Neutrophil (primary cell): ENCODE data around the gene AHNAK.

Experiments
- H3K27ac ChIP-seq: fragments of 200-600 bp; sonication (generic); 2 replicates; pipeline ENCODE4 v1.5.1; 2016; ENCODE audit warnings: mild to moderate bottlenecking, moderate library complexity
- H3K27me3 ChIP-seq: fragments of 200-600 bp; sonication (generic); 2 replicates; pipeline ENCODE4 v1.6.0; 2016; ENCODE audit warnings: mild to moderate bottlenecking
- H3K36me3 ChIP-seq: fragments of 200-600 bp; sonication (generic); 2 replicates; pipeline ENCODE4 v1.5.1; 2017
- H3K4me1 ChIP-seq, 2 experiments: fragments of 200-600 bp in 1 of 2; sonication (generic) in 1 of 2; 1 replicate in 1 of 2; 2 replicates in 1 of 2; pipeline versions ENCODE4 v1.5.1 to v1.6.1; 2013 to 2016; ENCODE audit warnings: low read depth in 1 of 2, low read length in 1 of 2, mild to moderate bottlenecking in 1 of 2, moderate library complexity in 1 of 2; ENCODE audit not compliant: control insufficient read depth in 1 of 2, insufficient read depth in 1 of 2
- H3K4me3 ChIP-seq, 2 experiments: fragments of 200-600 bp in 1 of 2; sonication (generic) in 1 of 2; 1 replicate in 1 of 2; 2 replicates in 1 of 2; pipeline ENCODE4 v1.5.1; 2013 to 2016; ENCODE audit warnings: low read depth in 1 of 2, low read length in 1 of 2, mild to moderate bottlenecking in 1 of 2, moderate library complexity in 1 of 2
- H3K9me3 ChIP-seq: fragments of 200-600 bp; sonication (generic); 2 replicates; pipeline ENCODE4 v1.5.1; 2016
- CTCF ChIP-seq: fragments of 200-600 bp; sonication (generic); IDR thresholded peaks from 2 replicates; pipeline ENCODE4 v1.5.1; 2016; ENCODE audit warnings: antibody characterized with exemption

AHNAK gene

DNA sequence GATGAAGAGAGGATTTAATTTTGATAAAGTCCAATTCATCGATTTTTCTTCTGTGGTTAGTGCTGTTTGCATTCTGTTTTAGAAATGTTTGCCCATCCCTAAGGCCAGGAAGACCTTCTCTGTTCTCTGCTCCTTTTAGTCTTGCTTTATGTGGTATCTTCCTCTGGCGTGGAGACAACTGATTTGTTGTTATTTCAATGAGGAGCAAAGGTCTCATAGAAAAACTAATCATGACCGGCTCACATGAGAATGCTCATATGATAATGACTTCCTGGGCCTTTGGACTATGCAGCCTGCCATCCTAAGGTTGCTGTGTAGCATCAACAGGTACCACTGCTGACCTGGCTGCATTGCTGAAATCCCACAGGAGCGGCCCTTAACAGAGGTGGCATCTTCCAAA lies 108.0 kb downstream of the AHNAK start:
- Histone ChIP-seq H3K4me3 (no peak overlapping the region), H3K27me3 (peaks cover 13% of the 10 kb centered on the region), H3K9me3 (no peaks in the 10 kb centered on the region), H3K36me3 (no peaks in the 10 kb centered on the region), H3K4me1 (peaks cover 0 to 3% of the 10 kb centered on the region in 2 experiments), H3K27ac (no peak overlapping the region)
- no peak for TF ChIP-seq CTCF

DNA sequence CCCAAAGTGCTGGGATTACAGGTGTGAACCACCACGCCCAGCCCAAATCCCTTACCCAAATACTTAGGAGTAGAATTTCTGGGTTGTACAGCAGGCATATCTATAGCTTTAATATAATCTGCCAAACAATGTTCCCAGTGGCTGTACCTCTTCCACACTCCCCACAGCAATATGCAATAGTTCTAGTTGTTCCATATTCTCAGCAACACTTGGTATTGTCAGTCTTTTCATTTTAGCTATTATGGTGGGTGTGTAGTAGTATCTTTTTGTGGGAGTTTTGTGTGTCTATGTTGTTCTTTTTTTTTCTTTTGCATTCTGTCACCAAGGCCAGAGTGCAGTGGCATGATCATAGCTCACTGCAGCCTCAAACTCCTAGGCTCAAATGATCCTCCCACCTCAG lies 109.0 kb downstream of the AHNAK start:
- Histone ChIP-seq H3K36me3 (no peaks in the 10 kb centered on the region), H3K27ac (no peak overlapping the region), H3K4me1 (peaks cover 0 to 6% of the 10 kb centered on the region in 2 experiments), H3K27me3 (peaks cover 18% of the 10 kb centered on the region), H3K4me3 (no peak overlapping the region), H3K9me3 (no peaks in the 10 kb centered on the region)
- no peak for TF ChIP-seq CTCF

DNA sequence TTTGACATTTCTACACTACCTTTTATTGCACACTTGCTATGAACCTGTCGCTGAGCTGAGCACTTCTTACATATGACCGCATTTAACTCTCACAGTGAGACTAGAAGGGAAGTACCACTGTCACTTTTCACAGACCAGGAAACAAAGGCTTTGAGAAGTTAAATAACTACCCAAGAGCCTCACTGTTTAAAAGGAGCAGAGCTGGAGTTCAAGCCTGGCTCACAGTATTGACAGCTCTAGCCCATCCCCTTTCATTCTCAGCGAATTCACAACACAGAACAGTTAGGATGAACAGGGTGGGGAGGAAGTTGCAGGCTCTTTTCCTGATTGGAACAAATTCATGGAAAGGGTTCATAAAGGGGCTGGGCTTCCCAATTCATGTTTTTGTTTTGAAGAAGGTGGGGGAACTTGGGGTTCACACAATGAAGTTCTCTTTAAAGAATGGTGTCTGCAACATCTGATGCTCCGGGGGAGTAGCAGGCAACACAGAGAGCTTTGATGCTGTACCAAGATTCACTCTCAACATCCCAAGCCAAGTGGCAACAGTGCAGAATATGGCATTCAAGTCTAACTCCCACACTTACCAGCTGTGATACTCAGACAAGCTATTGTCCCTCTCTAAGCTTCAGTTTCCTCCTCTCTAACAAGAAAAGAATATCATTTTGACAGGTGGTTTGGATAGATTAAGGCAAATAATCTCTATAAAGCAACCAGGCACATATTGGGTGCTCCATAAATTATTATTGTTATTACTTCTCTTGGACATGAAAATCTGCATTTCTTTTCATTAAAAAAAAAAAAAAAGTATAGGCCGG lies 110.6 kb downstream of the AHNAK start:
- Histone ChIP-seq H3K27ac (no peak overlapping the region), H3K4me1 (peaks cover 0 to 6% of the 10 kb centered on the region in 2 experiments)

DNA sequence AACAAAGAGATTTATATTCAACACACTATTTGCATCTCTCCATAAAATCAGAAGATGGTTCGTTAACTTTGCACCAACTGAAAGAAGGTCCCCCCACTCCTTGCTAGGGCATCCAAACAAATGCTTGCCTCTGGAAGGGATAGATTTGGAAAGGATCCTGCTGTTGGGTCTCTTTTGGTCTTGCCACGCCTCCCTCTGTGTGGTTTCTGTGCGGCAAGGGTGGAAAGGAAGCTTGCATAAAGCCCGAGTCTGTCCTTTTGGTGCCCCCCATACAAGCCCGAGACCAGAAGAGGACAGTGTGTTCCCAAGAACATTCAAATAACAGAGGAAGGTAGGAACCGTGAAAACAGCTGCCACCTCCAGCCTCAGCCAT lies 112.7 kb downstream of the AHNAK start:
- Histone ChIP-seq H3K4me1 (peaks cover 5 to 19% of the 10 kb centered on the region in 2 experiments), H3K36me3 (no peaks in the 10 kb centered on the region), H3K27ac (no peak overlapping the region), H3K9me3 (no peaks in the 10 kb centered on the region), H3K27me3 (peaks cover 42% of the 10 kb centered on the region), H3K4me3 (no peak overlapping the region)
- TF ChIP-seq CTCF, result no peak

More for the DNA sequence above, 110.6 kb downstream of the AHNAK start:
- peaks cover 34% of the 10 kb centered on the region for H3K27me3 ChIP-seq
- H3K36me3 ChIP-seq, result no peaks in the 10 kb centered on the region
- H3K9me3 ChIP-seq, result no peaks in the 10 kb centered on the region
- no peak overlapping the region for H3K4me3 ChIP-seq
- no peak for TF ChIP-seq CTCF

DNA sequence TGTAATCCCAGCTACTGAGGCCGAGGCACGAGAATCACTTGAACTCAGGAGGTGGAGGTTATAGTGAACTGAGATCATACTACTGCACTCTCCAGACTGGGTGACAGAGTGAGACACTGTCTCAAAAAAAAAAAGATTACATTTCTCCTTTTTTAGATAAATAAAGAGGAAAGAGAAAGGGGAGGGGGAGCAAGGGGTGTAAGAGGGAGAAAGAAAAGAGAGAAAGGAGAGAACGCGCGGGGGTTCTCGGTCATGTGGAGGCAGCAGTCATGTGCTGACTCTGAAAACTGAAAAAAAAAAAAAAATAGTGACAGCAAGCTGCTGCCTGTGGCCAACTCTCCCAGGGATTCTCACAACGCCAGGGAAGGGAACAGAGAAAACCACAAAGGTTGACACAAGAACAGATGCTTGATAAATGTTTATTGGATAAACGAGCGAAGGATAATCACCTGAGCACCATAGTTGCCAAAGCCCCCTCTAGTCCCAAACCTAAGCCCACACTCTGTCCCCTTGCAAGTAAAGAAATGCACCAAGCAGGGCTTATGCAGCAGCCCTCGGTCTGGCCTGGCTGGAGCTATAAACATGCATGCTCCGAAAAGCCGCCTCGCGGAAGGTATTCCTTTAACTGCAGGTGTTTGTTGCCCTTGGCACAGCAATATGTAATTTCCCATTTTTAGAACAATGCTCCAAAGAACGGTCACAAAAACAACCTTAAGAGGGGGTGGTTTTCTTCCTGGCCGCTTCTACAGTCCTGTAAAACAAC lies 113.3 kb downstream of the AHNAK start:
- peaks cover 5 to 19% of the 10 kb centered on the region in 2 experiments for H3K4me1 ChIP-seq
- no peaks in the 10 kb centered on the region for H3K36me3 ChIP-seq
- no peak overlapping the region for H3K4me3 ChIP-seq
- H3K9me3 ChIP-seq, result no peaks in the 10 kb centered on the region
- TF ChIP-seq CTCF, result no peak
- H3K27me3 ChIP-seq, result peaks cover 42% of the 10 kb centered on the region
- no peak overlapping the region for H3K27ac ChIP-seq
